HepG2 (cell line): Measurements from ENCODE around the gene CACNA1I. TPM values are rescaled to one million over a fixed set of nuclear protein-coding genes. Genes with fewer than 3 reads are reported as not detected.

ENCODE experiments used
- ATAD3A ChIP-seq: sonication (generic); formaldehyde crosslinking; IDR thresholded peaks from 2 replicates; pipeline ENCODE4 v1.4.0; 2020; ENCODE audit warnings: missing genetic modification reagents
- CEBPB ChIP-seq: IDR thresholded peaks from 2 replicates; pipeline ENCODE4 v1.6.1; 2011; ENCODE audit warnings: low read depth, low read length, improper control_type of control experiment, borderline replicate concordance
- CREB3 ChIP-seq: sonication (generic); formaldehyde crosslinking; IDR thresholded peaks from 2 replicates; pipeline ENCODE4 v1.5.0; 2020; ENCODE audit warnings: missing genetic modification reagents
- ELF1 ChIP-seq: sonication (generic); formaldehyde crosslinking; IDR thresholded peaks from 2 replicates; pipeline ENCODE4 v1.4.0; 2020; ENCODE audit warnings: missing genetic modification reagents
- GLI4 ChIP-seq: sonication (generic); formaldehyde crosslinking; IDR thresholded peaks from 2 replicates; pipeline ENCODE4 v1.5.1; 2020; ENCODE audit warnings: missing genetic modification reagents, mild to moderate bottlenecking, moderate library complexity, borderline replicate concordance
- HDAC2 ChIP-seq: sonication (generic); formaldehyde crosslinking; IDR thresholded peaks from 2 replicates; pipeline ENCODE4 v1.4.0; 2020; ENCODE audit warnings: missing genetic modification reagents
- MAF1 ChIP-seq: sonication (generic); formaldehyde crosslinking; IDR thresholded peaks from 2 replicates; pipeline ENCODE4 v1.5.0; 2020; ENCODE audit warnings: missing genetic modification reagents, borderline replicate concordance
- NR2F6 ChIP-seq, 2 experiments: IDR thresholded peaks; 2 replicates each; pipeline ENCODE4 v1.6.1; 2016; ENCODE audit warnings: antibody characterized with exemption in 1 of 2, mild to moderate bottlenecking in 1 of 2
- PHF20 ChIP-seq: sonication (generic); formaldehyde crosslinking; IDR thresholded peaks from 2 replicates; pipeline ENCODE4 v1.5.0; 2020; ENCODE audit warnings: mild to moderate bottlenecking, missing genetic modification reagents
- SAP130 ChIP-seq: IDR thresholded peaks from 2 replicates; pipeline ENCODE4 v1.6.1; 2016; ENCODE audit warnings: low read depth
- SMC3 ChIP-seq: IDR thresholded peaks from 2 replicates; pipeline ENCODE4 v1.6.1; 2011; ENCODE audit warnings: low read length, improper control_type of control experiment
- SRSF1 ChIP-seq: fragments of 200-400 bp; formaldehyde crosslinking; optimal IDR thresholded peaks from 2 replicates; pipeline ENCODE3; 2017; ENCODE audit warnings: mild to moderate bottlenecking, low read depth, low read length, moderate library complexity
- ZBTB34 ChIP-seq: sonication (generic); formaldehyde crosslinking; IDR thresholded peaks from 2 replicates; pipeline ENCODE4 v1.8.0; 2022; ENCODE audit warnings: mild to moderate bottlenecking, missing genetic modification reagents
- ZBTB38 ChIP-seq: sonication (generic); formaldehyde crosslinking; IDR thresholded peaks from 2 replicates; pipeline ENCODE4 v1.5.1; 2020; ENCODE audit warnings: mild to moderate bottlenecking, missing genetic modification reagents
- ZBTB46 ChIP-seq: sonication (generic); formaldehyde crosslinking; IDR thresholded peaks from 2 replicates; pipeline ENCODE4 v1.4.0; 2020; ENCODE audit warnings: mild to moderate bottlenecking, missing genetic modification reagents, borderline replicate concordance
- ZNF138 ChIP-seq: sonication (generic); formaldehyde crosslinking; IDR thresholded peaks from 2 replicates; pipeline ENCODE4 v1.5.0; 2020; ENCODE audit warnings: mild to moderate bottlenecking, low read depth, missing genetic modification reagents
- ZNF18 ChIP-seq: sonication (generic); formaldehyde crosslinking; IDR thresholded peaks from 2 replicates; pipeline ENCODE4 v1.8.0; 2022; ENCODE audit warnings: mild to moderate bottlenecking, missing genetic modification reagents; ENCODE audit not compliant: insufficient replicate concordance
- ZNF430 ChIP-seq: sonication (generic); formaldehyde crosslinking; IDR thresholded peaks from 2 replicates; pipeline ENCODE4 v1.9.0; 2021; ENCODE audit warnings: mild to moderate bottlenecking, missing genetic modification reagents
- polyA plus RNA-seq, 8 experiments: library from polyadenylated mRNA; depleted of rRNA in 3 of 8; stranded (reverse) in 7 of 8; unstranded in 1 of 8; fragments of >200 nt; fragmentation: Illumina TruSeq in 4 of 8; extraction: Trizol in 4 of 8; gene quantifications; 2 replicates each; pipeline versions ENCODE4 v1.2.1 to v1.2.3, GENCODE V29; 2011 to 2016; ENCODE audit warnings: low read depth in 4 of 8, missing spikeins in 1 of 8, mixed read lengths in 1 of 8; ENCODE audit not compliant: insufficient read depth in 1 of 8
- total RNA-seq, 5 experiments: library from RNA; depleted of rRNA; stranded (reverse); fragments of >200 nt; fragmentation: Illumina TruSeq; extraction: Trizol; gene quantifications; 2 replicates each; pipeline ENCODE4 v1.2.3, GENCODE V29; 2016; ENCODE audit warnings: low read depth in 1 of 5
- TF ChIP-seq, protein P1 (sequence below): IDR thresholded peaks from 2 replicates; pipeline ENCODE4 v1.4.0; 2020; ENCODE audit warnings: mild to moderate bottlenecking, missing genetic modification reagents

The CACNA1I gene
- total and polyA plus RNA-seq, 2 of the 13 experiments (the other 11 are each of a cell fraction or from before 2014, with no cell fraction given), result not detected

DNA sequence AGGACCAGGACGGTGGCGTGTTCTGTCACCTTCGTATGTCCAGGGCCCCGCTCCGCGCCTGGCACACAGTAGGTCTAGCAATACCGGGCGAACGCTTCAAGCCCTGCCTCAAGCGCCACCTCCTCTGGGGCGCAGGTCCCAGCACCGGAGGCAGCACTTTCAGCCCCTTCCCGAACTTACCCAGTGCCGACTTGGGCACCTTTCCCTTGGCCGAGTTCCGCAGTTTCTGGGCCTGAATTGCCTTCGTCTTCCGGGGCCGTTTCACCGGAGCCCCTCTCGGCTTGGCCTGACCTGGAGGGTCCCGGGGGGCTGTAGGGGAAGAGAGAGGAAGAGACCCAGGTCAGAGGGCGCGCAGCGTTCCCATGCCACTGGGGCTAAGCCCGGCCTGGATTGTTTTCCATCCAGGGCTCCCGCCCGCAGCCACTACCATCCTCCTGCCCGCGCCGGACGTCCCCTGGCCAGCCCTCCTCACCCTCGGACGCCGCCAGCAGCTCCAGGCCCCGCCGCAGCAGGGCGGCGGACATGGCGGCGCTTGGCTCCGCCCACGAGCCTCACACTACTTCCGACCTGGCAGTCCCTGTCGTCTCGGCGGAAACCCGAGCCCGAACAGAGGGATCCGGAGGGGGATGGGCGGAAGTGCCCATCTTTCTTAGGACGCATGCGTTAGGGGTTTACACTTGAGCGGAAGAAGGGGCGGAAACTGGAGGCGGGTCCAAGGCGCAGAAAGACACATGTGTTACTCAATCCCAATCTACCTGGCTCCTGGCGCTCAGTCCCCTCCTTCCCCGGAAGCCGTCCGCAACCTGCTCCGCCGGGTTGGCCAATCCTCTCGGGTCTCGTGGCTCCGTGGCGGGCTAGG, 38.1 kb upstream of the CACNA1I start, which contains the start of gene RPS19BP1 (continued):
- TF ChIP-seq ZBTB34 (CRISPR knock-in tag) (no peak), SAP130 (CRISPR knock-in tag) (peak; percentile 92), CREB3 (CRISPR knock-in tag) (0 out of 2 replicates have a peak, but pooled peaks have one; percentile 68), ZBTB46 (CRISPR knock-in tag) (no peak), CEBPB (peak; percentile 93), MAF1 (peak; percentile 78; the same call in 1 of the 2 replicates), ZNF430 (peak; percentile 32; the same call in 1 of the 2 replicates), GLI4 (CRISPR knock-in tag) (no peak), NR2F6 (IDR thresholded peaks at IDR 0.05) (no peak), NR2F6 (CRISPR knock-in tag; IDR thresholded peaks at IDR 0.05) (no peak; the same call in 1 of the 2 replicates), ZNF18 (CRISPR knock-in tag) (no peak), ZBTB38 (CRISPR knock-in tag) (peak; percentile 53), SMC3 (no peak), ATAD3A (no peak), HDAC2 (CRISPR knock-in tag) (0 out of 2 replicates have a peak, but pooled peaks have one; percentile 33), SRSF1 (peak; percentile 72), ELF1 (CRISPR knock-in tag) (peak; percentile 94), ZNF138 (CRISPR knock-in tag) (0 out of 2 replicates have a peak, but pooled peaks have one; percentile 54), PHF20 (CRISPR knock-in tag) (peak; percentile 82)
- TF ChIP-seq, protein P1, sequence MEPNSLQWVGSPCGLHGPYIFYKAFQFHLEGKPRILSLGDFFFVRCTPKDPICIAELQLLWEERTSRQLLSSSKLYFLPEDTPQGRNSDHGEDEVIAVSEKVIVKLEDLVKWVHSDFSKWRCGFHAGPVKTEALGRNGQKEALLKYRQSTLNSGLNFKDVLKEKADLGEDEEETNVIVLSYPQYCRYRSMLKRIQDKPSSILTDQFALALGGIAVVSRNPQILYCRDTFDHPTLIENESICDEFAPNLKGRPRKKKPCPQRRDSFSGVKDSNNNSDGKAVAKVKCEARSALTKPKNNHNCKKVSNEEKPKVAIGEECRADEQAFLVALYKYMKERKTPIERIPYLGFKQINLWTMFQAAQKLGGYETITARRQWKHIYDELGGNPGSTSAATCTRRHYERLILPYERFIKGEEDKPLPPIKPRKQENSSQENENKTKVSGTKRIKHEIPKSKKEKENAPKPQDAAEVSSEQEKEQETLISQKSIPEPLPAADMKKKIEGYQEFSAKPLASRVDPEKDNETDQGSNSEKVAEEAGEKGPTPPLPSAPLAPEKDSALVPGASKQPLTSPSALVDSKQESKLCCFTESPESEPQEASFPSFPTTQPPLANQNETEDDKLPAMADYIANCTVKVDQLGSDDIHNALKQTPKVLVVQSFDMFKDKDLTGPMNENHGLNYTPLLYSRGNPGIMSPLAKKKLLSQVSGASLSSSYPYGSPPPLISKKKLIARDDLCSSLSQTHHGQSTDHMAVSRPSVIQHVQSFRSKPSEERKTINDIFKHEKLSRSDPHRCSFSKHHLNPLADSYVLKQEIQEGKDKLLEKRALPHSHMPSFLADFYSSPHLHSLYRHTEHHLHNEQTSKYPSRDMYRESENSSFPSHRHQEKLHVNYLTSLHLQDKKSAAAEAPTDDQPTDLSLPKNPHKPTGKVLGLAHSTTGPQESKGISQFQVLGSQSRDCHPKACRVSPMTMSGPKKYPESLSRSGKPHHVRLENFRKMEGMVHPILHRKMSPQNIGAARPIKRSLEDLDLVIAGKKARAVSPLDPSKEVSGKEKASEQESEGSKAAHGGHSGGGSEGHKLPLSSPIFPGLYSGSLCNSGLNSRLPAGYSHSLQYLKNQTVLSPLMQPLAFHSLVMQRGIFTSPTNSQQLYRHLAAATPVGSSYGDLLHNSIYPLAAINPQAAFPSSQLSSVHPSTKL, result 0 out of 2 replicates have a peak, but pooled peaks have one; percentile 42
